SK-N-SH (cell line): Measurements from ENCODE around the gene PALLD. TPM values are rescaled to one million over a fixed set of nuclear protein-coding genes. Genes with fewer than 3 reads are reported as not detected.

Experiments used
- CTCF ChIA-PET: fragments of 300-600, 350-600 bp; formaldehyde crosslinking; extraction: SDS; loops from one replicate; lab custom pipeline; 2021; lab: Yijun Ruan, JAX
- POLR2A ChIA-PET: fragments of 350-600 bp; sonication (Branson Sonifier 250); formaldehyde crosslinking; extraction: SDS; loops from one replicate; lab custom pipeline; 2020; ENCODE audit warnings: antibody characterized with exemption, inconsistent platforms; lab: Yijun Ruan, JAX
- DNase-seq: peaks from one replicate; pipeline ENCODE4 v3.0.0; 2012
- H2AFZ ChIP-seq: fragments of 200-600 bp; sonication (generic); 2 replicates; pipeline ENCODE4 v1.8.1; 2016; ENCODE audit warnings: antibody characterized with exemption, mild to moderate bottlenecking, low read depth
- H3F3A ChIP-seq: fragments of 200-600 bp; sonication (generic); replicated peaks from 2 replicates; pipeline ENCODE3; 2016; ENCODE audit warnings: antibody characterized with exemption, mild to moderate bottlenecking; ENCODE audit not compliant: insufficient read depth
- H3K27ac ChIP-seq, 2 experiments: fragments of 200-500 bp in 1 of 2; fragments of 200-600 bp in 1 of 2; sonication (Bioruptor generic) in 1 of 2; sonication (generic), shearing (Covaris generic) in 1 of 2; 2 replicates each; pipeline versions ENCODE4 v1.5.1 to v1.6.1; 2014 to 2016; ENCODE audit warnings: low read depth in 2 of 2, inconsistent platforms in 1 of 2, low read length in 1 of 2, mild to moderate bottlenecking in 1 of 2, mixed read lengths in 1 of 2
- H3K27me3 ChIP-seq: fragments of 200-600 bp; sonication (generic), shearing (Covaris generic); 2 replicates; pipeline ENCODE4 v1.6.1; 2016; ENCODE audit warnings: mixed run types; ENCODE audit not compliant: insufficient read depth
- H3K36me3 ChIP-seq, 2 experiments: fragments of 200-500 bp in 1 of 2; fragments of 200-600 bp in 1 of 2; sonication (Bioruptor generic) in 1 of 2; sonication (generic) in 1 of 2; replicated peaks in 1 of 2; 2 replicates each; pipeline versions ENCODE3 to v1.5.1; 2014 to 2016; ENCODE audit warnings: low read length in 1 of 2, mild to moderate bottlenecking in 1 of 2; ENCODE audit not compliant: insufficient read depth in 2 of 2, control insufficient read depth in 1 of 2
- H3K4me1 ChIP-seq, 2 experiments: fragments of 200-500 bp in 1 of 2; fragments of 200-600 bp in 1 of 2; sonication (Bioruptor generic) in 1 of 2; sonication (generic), shearing (Covaris generic) in 1 of 2; 2 replicates each; pipeline versions ENCODE4 v1.5.1 to v1.6.1; 2014 to 2016; ENCODE audit warnings: low read depth in 1 of 2, low read length in 1 of 2, mixed run types in 1 of 2; ENCODE audit not compliant: insufficient read depth in 2 of 2, control insufficient read depth in 1 of 2
- H3K4me2 ChIP-seq: fragments of 200-600 bp; sonication (generic), shearing (Covaris generic); 2 replicates; pipeline ENCODE4 v1.6.1; 2017; ENCODE audit warnings: mixed run types
- H3K4me3 ChIP-seq, 2 experiments: fragments of 200-500 bp in 1 of 2; fragments of 200-600 bp in 1 of 2; sonication (Bioruptor generic) in 1 of 2; sonication (generic), shearing (Covaris generic) in 1 of 2; 2 replicates each; pipeline versions ENCODE4 v1.5.1 to v1.8.1; 2014 to 2016; ENCODE audit warnings: low read depth in 2 of 2, inconsistent platforms in 1 of 2, low read length in 1 of 2, mild to moderate bottlenecking in 1 of 2, mixed read lengths in 1 of 2, moderate library complexity in 1 of 2
- H3K79me2 ChIP-seq: fragments of 200-600 bp; sonication (generic); 2 replicates; pipeline ENCODE4 v1.8.1; 2017; ENCODE audit warnings: mild to moderate bottlenecking; ENCODE audit not compliant: insufficient read depth
- H3K9ac ChIP-seq: fragments of 200-600 bp; sonication (generic); 2 replicates; pipeline ENCODE4 v1.6.1; 2017; ENCODE audit warnings: mixed run types
- H3K9me2 ChIP-seq: fragments of 200-600 bp; sonication (generic); 2 replicates; pipeline ENCODE4 v1.6.1; 2017; ENCODE audit warnings: mixed run types
- H3K9me3 ChIP-seq: fragments of 200-600 bp; sonication (generic); 2 replicates; pipeline ENCODE4 v1.6.1; 2017; ENCODE audit warnings: mixed run types, mild to moderate bottlenecking, moderate library complexity
- H4K20me1 ChIP-seq: fragments of 200-600 bp; sonication (generic); 2 replicates; pipeline ENCODE4 v1.6.1; 2017; ENCODE audit warnings: mild to moderate bottlenecking, mixed run types; ENCODE audit not compliant: insufficient read depth
- EP300 ChIP-seq, 2 experiments: IDR thresholded peaks; 2 replicates each; pipeline versions ENCODE4 v1.4.0 to v1.6.1; 2012; ENCODE audit warnings: borderline replicate concordance in 1 of 2, low read depth in 1 of 2, low read length in 1 of 2
- FOXJ3 ChIP-seq: sonication (generic); formaldehyde crosslinking; IDR thresholded peaks from 2 replicates; pipeline ENCODE4 v1.5.1; 2020; ENCODE audit warnings: mild to moderate bottlenecking, missing genetic modification reagents
- FOXM1 ChIP-seq: IDR thresholded peaks from 2 replicates; pipeline ENCODE4 v1.4.0; 2012; ENCODE audit warnings: low read depth, mild to moderate bottlenecking
- NFIC ChIP-seq: IDR thresholded peaks from 2 replicates; pipeline ENCODE4 v1.4.0; 2012; ENCODE audit warnings: borderline replicate concordance
- NRF1 ChIP-seq: IDR thresholded peaks from 2 replicates; pipeline ENCODE4 v1.6.1; 2012; ENCODE audit warnings: low read depth, mild to moderate bottlenecking, low read length
- PBX3 ChIP-seq: IDR thresholded peaks from 2 replicates; pipeline ENCODE4; 2012
- RAD21 ChIP-seq: IDR thresholded peaks from 2 replicates; pipeline ENCODE4 v1.6.1; 2012; ENCODE audit warnings: mild to moderate bottlenecking, low read length
- RCOR1 ChIP-seq: fragments of 150-350 bp; IDR thresholded peaks from 2 replicates; pipeline ENCODE4 v1.6.1; 2017; ENCODE audit warnings: antibody characterized with exemption, low read length
- SIN3A ChIP-seq: IDR thresholded peaks from 2 replicates; pipeline ENCODE4 v1.6.1; 2012; ENCODE audit warnings: low read depth, mild to moderate bottlenecking, low read length, moderate library complexity, borderline replicate concordance
- WGBS: methylation state at CpG from one replicate; pipeline ENCODE4 v1.1.6; 2017; ENCODE audit warnings: low lambda C conversion rate; 5-methylcytosine and 5-hydroxymethylcytosine counted together
- polyA plus RNA-seq, 3 experiments: library from polyadenylated mRNA; depleted of rRNA; stranded (reverse); fragments of >200 nt; gene quantifications; 2 replicates each; pipeline ENCODE4 v1.2.3, GENCODE V29; 2012
- TF ChIP-seq, protein P1 (sequence below): fragments of 150-350 bp; IDR thresholded peaks from 2 replicates; pipeline ENCODE4 v1.6.1; 2016; ENCODE audit warnings: mild to moderate bottlenecking, low read depth, low read length
- TF ChIP-seq, protein P2 (sequence below): IDR thresholded peaks from 2 replicates; pipeline ENCODE4 v1.4.0; 2012; ENCODE audit warnings: low read depth
- TF ChIP-seq, protein P3 (sequence below): IDR thresholded peaks from 2 replicates; pipeline ENCODE4 v1.6.1; 2012; ENCODE audit warnings: mild to moderate bottlenecking, low read depth, low read length, moderate library complexity

Gene PALLD
- polyA plus RNA-seq, 1 of the 3 experiments (the other 2 are of a cell fraction) = 33.0 TPM

DNA sequence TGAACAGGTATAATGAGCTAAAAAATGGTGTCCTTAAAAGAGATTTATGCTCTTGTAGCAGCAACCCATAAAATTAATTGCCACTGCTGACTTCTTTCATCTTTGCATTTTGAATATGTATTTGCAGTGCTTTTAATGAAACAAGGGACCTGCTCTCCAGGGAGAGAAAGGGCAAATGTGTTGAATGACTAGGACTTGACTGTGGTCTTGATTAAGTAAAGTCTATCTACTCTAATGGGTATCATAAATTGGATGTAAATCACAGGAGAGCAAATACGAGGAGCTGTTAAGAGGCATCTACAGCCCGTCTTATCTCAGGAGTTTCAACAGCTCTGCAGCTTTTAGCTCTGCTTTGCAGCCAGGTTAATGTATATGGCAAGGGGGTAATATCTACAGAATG lies 216.4 kb downstream of the PALLD start:
- no peak for DNase-seq
- POLR2A ChIA-PET = no interaction called here
- Histone ChIP-seq H3K27ac (peak overlapping the region in 1 of 2 experiments; percentile 64; a peak in 2 of 4 replicates), H2AFZ (no peak overlapping the region), H3F3A (peaks cover 21% of the 10 kb centered on the region), H3K27me3 (no peaks in the 10 kb centered on the region), H3K36me3 (peaks cover 0 to 6% of the 10 kb centered on the region in 2 experiments), H3K9me3 (no peaks in the 10 kb centered on the region), H3K4me1 (peaks cover 0 to 20% of the 10 kb centered on the region in 2 experiments; a peak in 2 of 4 replicates), H4K20me1 (no peaks in the 10 kb centered on the region), H3K9ac (no peak overlapping the region), H3K4me2 (no peak overlapping the region), H3K79me2 (no peaks in the 10 kb centered on the region), H3K4me3 (no peak overlapping the region), H3K9me2 (no peaks in the 10 kb centered on the region)
- 89% methylated on average over 2 of the region's 2 CpGs for whole genome bisulfite sequencing
- TF ChIP-seq RCOR1 (no peak), NRF1 (no peak), FOXM1 (no peak), RAD21 (no peak), EP300 (IDR thresholded peaks at IDR 0.05; ENCODE audit: borderline replicate concordance in 1 of 2, low read depth in 1 of 2, low read length in 1 of 2) (no peak), SIN3A (no peak), PBX3 (no peak), NFIC (no peak), FOXJ3 (CRISPR knock-in tag) (no peak)
- TF ChIP-seq, protein P1, sequence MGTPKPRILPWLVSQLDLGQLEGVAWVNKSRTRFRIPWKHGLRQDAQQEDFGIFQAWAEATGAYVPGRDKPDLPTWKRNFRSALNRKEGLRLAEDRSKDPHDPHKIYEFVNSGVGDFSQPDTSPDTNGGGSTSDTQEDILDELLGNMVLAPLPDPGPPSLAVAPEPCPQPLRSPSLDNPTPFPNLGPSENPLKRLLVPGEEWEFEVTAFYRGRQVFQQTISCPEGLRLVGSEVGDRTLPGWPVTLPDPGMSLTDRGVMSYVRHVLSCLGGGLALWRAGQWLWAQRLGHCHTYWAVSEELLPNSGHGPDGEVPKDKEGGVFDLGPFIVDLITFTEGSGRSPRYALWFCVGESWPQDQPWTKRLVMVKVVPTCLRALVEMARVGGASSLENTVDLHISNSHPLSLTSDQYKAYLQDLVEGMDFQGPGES = no peak
- TF ChIP-seq, protein P2, sequence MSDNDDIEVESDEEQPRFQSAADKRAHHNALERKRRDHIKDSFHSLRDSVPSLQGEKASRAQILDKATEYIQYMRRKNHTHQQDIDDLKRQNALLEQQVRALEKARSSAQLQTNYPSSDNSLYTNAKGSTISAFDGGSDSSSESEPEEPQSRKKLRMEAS = no peak
- TF ChIP-seq, protein P3, sequence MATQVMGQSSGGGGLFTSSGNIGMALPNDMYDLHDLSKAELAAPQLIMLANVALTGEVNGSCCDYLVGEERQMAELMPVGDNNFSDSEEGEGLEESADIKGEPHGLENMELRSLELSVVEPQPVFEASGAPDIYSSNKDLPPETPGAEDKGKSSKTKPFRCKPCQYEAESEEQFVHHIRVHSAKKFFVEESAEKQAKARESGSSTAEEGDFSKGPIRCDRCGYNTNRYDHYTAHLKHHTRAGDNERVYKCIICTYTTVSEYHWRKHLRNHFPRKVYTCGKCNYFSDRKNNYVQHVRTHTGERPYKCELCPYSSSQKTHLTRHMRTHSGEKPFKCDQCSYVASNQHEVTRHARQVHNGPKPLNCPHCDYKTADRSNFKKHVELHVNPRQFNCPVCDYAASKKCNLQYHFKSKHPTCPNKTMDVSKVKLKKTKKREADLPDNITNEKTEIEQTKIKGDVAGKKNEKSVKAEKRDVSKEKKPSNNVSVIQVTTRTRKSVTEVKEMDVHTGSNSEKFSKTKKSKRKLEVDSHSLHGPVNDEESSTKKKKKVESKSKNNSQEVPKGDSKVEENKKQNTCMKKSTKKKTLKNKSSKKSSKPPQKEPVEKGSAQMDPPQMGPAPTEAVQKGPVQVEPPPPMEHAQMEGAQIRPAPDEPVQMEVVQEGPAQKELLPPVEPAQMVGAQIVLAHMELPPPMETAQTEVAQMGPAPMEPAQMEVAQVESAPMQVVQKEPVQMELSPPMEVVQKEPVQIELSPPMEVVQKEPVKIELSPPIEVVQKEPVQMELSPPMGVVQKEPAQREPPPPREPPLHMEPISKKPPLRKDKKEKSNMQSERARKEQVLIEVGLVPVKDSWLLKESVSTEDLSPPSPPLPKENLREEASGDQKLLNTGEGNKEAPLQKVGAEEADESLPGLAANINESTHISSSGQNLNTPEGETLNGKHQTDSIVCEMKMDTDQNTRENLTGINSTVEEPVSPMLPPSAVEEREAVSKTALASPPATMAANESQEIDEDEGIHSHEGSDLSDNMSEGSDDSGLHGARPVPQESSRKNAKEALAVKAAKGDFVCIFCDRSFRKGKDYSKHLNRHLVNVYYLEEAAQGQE = no peak
- CTCF ChIA-PET = interaction anchor here (1.1 to 1.3 kb wide), 2 partner anchors 31 to 197 kb away, joined by 3 read pairs; no protein-coding TSS in a partner anchor
